ENCODE measurements around the gene CMC1. TPM values are rescaled to one million over a fixed set of nuclear protein-coding genes. Genes with fewer than 3 reads are reported as not detected.
"Not testable (repeated sequence)": the region's sequence is repeated elsewhere in the genome, so short reads cannot be mapped to it uniquely, and the experiment has no call there.

Gene CMC1, protein sequence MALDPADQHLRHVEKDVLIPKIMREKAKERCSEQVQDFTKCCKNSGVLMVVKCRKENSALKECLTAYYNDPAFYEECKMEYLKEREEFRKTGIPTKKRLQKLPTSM
- 17.0 TPM for total RNA-seq

DNA sequence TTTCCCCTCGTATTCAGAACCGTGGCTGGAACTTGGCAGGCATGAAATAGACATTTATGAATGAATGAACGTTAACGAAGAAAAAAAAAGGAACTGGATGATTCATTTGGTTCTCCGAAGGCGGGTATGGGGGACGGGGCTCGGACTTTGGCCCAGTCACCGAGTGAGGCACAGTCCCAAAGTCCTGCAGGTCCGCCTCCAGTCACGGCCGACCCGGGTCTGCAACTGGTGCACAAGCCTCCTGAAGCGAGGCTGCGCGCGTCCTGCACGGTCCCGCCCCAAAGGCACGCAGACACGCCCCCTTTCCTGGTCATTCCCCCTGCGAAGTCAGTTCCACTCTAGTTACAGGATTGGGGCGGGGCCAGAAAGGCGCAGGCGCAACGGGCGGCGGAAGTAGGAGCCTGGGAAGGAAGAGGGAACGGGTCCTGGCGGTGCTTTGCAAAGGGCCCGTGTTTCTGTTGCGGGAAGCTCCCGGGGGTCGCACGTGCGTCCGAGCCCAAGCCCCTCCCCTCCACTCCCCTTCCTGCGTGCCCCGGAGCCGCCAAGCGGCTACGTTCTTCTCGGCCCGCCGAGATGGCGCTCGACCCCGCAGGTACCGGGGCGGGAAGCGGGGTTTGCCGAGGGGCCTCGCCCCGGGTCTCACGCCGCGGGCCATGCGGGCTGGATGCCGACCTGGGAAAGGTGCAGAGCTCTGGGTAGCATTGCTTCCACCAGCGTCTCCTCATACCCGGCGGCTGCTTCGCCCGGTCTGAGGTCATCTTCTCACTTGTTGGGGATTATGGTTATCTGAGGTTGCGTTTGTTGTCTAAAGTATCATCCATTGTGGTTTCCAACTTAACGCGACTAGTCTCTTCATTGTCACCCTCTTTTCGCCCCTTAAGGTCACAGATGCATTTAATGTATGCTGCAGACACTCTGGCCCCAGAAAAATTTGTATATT lies at the start of gene CMC1:
Gene CMC1, plus strand, starts transcription at position 399 of the 940 bp plus-strand sequence. Its CDS starts 175 bp downstream, at position 574.
- intact Hi-C loops (cut with DNase I), result no loop called here
- peak; percentile 100 for ATAC-seq
- peak; percentile 99 for DNase-seq (ENCODE audit: low spot score)

DNA sequence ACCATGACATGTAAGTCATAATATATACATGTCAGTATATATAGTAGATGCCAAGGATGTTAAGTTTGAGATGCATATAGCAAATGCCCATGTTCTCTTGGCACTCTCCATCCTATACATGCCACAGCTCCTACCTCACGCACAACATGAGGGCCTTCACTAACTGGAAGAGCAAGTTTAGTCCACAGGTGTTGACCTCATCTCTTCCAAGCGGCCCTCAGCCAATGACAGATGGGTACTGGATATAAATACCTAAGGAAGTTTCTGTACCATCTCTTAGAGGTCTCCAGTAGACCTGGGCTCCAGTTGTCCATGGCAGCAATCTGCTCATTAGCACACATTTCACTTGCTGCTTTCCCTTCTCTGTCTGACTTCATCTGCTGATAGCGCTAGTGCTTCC lies 43.3 kb upstream of the CMC1 start:
- no peak for ATAC-seq
- DNase-seq (ENCODE audit: low spot score), result no peak
- intact Hi-C loops (cut with DNase I), result no loop called here

DNA sequence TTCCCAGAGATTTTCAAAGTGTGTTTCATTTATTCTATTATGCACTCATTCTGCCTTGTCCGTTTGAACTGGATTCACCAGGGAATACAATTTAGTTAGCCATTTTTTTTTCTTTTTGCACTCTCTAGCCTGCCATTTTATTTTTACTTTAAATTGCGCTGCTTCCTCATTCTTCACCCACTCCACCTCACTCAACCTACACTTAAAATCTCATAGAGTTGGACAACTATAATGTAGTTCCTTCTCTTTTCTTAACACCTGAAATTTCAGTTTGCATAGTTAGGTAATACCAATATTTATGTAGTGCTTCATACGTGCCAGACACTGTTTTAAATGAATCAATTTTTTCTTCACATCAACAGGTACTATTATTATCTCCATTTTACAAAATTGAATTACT lies 42.4 kb upstream of the CMC1 start:
- ATAC-seq (no peak), DNase-seq (ENCODE audit: low spot score) (no peak)
- intact Hi-C loops (cut with DNase I), result no loop called here

DNA sequence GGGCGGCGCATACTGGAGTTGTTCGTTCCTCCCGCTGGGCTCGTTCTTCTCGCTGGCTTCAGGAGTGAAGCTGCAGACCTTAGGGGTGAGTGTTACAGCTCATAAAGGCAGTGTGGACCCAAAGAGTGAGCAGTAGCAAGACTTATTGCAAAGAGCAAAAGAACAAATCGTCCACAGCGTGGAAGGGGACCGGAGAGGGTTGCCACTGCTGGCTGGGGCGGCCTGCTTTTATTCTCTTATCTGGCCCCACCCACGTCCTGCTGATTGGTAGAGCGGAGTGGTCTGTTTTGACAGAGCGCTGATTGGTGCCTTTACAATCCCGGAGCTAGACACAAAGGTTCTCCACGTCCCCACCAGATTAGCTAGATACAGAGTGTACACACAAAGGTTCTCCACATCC lies 41.8 kb upstream of the CMC1 start:
- ATAC-seq; intact Hi-C loops (cut with DNase I): not testable (repeated sequence)

DNA sequence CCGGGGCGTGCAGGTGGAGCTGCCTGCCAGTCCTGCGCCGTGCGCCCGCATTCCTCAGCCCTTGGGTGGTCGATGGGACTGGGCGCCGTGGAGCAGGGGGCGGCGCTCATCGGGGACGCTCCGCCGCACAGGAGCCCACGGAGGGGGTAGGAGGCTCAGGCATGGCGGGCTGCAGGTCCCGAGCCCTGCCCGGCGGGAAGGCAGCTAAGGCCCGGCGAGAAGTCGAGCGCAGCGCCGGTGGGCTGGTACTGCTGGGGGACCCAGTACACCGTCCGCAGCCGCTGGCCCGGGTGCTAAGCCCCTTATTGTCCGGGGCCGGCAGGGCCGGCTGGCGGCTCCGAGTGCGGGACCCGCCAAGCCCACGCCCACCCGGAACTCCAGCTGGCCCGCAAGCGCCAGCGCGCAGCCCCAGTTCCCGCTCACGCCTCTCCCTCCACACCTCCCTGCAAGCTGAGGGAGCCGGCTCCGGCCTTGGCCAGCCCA lies 41.0 kb upstream of the CMC1 start:
- not testable (repeated sequence) for ATAC-seq

More for the DNA sequence above, 41.8 kb upstream of the CMC1 start:
- not testable (repeated sequence) for DNase-seq (ENCODE audit: low spot score)

DNA sequence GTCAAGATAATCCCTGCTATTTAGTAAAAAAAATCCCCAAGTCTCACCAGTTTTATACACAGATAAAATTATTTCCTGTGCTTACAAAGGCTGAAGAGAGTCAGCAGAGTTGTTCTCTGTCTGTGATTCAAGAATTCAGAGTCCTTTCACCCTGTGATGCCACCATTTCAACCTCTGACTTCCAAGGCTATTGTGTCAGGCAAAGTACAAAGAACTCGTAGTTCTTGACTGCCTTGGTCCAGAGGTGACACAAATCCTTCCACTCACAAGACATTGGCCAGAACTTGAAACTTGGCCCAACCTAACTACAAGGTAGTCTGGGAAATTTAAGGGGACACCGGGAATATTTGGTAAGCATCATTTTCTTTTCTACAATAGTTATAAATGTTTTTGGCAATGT lies 34.9 kb upstream of the CMC1 start:
- intact Hi-C loops (cut with DNase I), result no loop called here

More for the DNA sequence above, 41.0 kb upstream of the CMC1 start:
- intact Hi-C loops (cut with DNase I); DNase-seq (ENCODE audit: low spot score): not testable (repeated sequence)

DNA sequence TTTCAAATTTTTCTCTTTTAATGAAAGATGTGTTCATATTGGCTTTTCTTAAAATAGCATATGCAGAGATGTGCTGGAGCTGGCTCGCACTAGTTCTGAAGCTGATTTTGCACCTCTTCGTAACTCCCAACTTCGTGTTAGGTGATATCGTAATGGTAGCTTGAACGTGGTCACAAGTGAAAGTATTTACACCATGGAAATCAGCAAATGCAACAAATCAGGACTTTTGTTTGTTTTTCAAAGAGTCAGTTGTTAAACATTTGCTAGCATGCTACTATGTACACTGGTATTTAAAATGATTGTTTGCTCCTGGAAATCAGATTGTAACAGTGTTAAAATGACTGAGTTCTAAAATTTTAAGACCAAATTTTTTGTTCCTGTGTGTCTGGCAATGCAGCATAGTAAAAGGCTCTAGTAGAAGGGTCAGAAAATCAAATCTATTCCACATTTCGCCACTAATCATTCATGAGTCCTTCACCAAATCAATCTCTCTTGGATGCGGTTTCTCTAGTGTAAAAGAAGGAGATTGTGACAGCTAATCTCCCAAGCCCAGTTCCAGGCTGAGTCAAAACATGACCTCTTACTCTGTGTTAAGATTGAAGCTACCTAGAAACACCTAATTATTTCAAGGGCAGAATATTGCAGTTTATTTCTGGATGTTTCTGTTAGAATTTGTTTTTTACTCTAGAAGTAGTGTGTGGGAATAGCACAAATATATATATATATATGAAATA lies 34.3 kb upstream of the CMC1 start:
- intact Hi-C loops (cut with DNase I), result no loop called here
- no peak for DNase-seq (ENCODE audit: low spot score)
- no peak for ATAC-seq

More for the DNA sequence above, 34.9 kb upstream of the CMC1 start:
- ATAC-seq (peak; percentile 28), DNase-seq (ENCODE audit: low spot score) (no peak)

DNA sequence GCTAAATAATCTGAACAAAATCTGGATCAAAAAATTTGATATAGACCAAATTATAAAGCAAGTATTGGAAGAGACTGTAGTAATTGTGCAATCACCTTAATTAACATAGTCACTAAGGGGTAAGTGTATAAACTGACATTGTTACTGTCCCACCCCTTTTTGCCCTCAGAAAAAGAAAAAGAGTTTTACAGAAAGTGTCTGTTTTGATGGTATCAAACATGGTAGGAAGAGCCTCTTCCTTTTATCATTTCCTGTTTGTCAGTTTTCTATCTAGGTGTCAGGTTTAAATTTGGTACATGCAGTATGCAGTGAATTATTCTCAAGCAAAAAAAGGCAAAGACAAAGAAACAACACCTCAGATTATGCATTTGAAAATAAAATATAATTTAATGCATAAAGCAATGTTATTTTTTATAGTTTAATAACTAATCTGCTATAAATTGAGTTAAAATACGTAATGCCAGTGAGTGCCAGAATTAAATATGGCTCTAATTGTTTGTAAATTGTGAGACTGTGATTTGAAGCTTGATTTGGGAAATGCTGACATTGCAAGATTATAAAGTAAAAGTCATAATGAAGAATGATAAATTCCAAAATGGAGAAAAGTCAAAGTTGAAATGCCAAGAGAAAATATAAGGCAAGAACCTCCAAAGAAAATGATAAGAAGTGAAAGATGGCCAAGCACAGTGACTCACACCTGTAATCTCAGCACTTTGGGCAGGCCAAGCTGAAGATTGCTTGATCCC lies 30.3 kb upstream of the CMC1 start:
- DNase-seq (ENCODE audit: low spot score), result no peak
- ATAC-seq, result no peak
- intact Hi-C loops (cut with DNase I), result no loop called here

DNA sequence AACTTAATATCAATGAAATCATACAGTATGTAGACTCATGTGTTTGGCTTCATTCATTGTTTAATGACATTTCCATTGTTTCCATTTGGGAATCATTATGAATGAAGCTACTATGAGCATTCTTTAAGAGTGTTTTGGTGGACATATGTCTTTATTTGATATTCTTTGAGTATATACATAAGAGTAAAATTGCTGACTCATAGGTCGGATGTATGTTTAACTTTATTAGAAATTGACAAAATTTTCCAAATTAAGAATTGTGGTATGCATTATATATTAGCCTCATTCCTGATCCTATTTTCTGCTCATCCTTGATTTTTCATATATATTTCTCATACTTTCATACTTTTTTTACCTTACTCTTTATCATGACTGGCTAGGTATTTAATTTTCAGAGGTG lies 28.7 kb upstream of the CMC1 start:
- ATAC-seq (no peak), DNase-seq (ENCODE audit: low spot score) (no peak)
- intact Hi-C loops (cut with DNase I), result no loop called here

DNA sequence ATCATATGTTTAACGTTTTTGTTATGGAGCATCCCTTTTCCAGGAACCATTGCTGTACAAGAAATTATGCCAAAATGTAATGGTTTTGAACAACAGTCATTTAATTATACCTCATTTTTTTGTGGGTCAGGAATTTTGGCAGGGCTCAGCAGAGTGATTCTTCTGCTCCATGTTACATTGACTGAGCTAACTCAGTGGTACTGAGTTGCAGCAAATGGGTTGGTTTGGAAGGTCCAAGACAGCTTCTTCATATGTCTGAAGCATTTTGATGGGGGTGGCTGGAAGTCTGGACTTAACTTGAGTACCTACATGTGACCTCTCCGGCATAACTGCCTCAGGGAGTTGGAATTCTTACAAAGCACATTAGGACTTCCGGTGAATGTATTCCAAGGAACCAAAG lies 26.0 kb upstream of the CMC1 start:
- ATAC-seq, result no peak
- intact Hi-C loops (cut with DNase I), result no loop called here
- DNase-seq (ENCODE audit: low spot score), result no peak

DNA sequence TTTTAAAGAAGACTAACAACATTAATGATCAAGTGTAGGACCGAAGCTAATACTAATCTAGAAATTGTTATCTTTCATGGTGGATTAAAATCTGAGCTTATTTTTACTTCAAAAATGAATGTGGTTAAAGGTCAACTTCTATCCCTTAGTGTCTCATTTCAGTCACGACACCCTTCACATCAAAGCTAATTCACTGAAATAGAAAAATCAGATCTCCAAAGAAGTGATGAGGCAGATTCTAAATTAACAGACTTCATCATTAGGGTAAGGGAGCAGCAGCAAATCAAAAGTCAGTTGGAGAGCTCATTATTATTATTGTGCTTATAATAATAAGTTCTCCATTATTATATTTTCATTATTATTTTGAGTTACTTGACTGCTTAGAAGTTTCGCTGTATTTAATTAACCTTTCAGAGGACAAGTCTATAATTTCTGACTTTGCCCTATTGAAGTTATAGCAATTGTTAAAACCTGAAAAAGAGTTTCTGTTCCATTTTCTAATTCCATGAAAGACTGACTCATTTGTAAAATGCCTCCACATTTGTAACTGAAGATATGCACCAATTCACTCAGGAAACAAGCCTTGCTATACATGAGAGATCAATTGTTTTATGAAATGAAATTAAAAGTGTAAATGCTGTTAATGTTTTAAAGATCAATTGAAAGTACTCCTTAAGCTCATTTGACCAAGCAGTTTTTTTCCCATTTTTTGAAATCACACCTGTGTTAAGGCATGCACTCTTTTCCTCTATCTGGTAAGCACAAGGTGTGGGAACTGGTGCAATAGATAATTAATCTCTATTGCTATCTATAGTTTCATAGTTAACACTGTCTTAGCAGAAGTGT lies 23.1 kb upstream of the CMC1 start:
- ATAC-seq (no peak), DNase-seq (ENCODE audit: low spot score) (no peak)
- intact Hi-C loops (cut with DNase I), result no loop called here

DNA sequence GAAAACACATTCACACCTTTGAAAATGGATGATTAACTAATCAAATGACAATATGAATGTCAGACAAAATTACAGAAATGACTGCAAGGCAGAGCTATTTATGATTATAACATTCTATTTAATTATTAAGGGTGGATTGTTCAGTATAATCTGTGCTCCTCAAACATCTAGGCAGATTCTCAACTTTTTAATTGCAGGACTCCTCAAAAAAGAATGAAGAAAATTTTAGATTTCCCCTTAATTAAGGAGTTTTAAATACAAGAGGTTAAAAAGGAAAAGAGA lies 22.6 kb upstream of the CMC1 start:
- no peak for ATAC-seq
- DNase-seq (ENCODE audit: low spot score), result no peak
- intact Hi-C loops (cut with DNase I), result no loop called here

DNA sequence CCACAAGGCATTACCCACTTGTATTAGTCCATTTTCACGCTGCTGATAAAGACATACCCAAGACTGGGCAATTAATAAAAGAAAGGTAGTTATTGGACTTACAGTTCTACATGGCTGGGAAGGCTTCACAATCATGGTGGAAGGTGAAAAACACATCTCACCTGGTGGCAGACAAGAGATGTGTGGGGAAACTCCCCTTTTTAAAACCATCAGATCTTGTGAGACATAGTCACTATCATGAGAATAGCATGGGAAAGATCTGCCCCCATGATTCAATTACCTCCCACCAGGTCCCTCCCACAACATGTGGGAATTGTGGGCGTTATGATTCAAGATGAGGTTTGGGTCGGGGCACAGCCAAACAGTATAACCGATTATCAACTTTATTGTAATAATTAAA lies 17.0 kb upstream of the CMC1 start:
- intact Hi-C loops (cut with DNase I), result no loop called here
- ATAC-seq (no peak), DNase-seq (ENCODE audit: low spot score) (no peak)

DNA sequence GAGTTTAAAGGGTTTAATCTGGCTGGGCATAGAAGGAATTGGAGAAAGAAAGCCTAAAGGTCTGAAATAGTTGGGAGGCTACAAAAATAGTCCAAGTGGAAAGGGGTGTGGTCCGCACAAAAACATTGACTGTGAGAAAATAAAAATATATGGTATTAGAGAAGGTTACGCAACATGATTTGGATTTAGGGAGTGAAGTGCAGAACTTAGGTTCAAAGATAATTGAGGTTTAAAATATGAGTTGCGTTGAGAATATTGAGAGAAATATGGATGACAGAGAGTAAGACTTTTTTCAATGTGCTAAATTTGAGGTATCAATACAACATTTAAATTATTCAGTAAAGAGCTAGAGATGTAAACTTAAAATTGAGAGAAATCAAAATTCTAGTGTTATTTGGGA lies 15.4 kb upstream of the CMC1 start:
- ATAC-seq, result no peak

DNA sequence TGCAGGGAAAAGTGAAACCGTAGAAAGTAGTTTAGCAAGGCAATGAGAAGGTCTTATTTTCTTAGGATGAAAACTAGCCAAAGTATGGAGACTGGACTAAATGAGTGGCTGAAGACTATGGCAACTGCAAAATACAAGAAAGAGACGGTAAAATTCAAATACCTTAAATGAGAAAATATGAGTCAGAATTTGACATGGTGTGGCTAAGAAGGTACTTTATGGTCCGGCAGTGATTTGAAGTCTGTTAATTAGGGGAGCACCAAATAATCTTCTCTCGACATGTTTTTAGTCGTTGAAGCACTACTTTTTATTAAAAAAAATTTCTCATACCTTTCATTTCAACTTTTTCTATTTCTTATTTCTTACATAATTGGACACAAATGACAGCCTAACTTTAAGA lies 12.8 kb upstream of the CMC1 start:
- no peak for DNase-seq (ENCODE audit: low spot score)
- no peak for ATAC-seq
- intact Hi-C loops (cut with DNase I), result no loop called here

More for the DNA sequence above, 15.4 kb upstream of the CMC1 start:
- DNase-seq (ENCODE audit: low spot score), result no peak
- intact Hi-C loops (cut with DNase I), result no loop called here

DNA sequence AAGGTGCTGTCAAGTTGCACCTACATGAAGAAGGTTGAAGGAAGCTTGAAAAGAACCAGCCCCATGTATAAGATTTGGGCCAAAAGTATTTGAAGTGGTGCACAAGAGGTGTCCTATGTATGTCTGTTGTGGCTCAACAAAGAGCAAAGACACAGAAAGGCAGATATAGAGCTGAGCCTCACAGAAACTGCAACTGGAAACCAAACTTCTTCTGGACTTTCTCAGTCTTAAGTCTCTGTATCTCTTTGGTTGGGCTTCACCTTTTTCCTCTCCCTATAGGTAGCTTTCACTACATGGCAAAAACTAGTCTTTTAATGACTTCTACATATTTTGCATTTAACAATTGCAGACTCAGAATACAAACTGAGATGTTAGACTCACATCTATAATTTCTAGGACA lies 8.8 kb upstream of the CMC1 start:
- intact Hi-C loops (cut with DNase I), result no loop called here
- ATAC-seq (no peak), DNase-seq (ENCODE audit: low spot score) (no peak)

DNA sequence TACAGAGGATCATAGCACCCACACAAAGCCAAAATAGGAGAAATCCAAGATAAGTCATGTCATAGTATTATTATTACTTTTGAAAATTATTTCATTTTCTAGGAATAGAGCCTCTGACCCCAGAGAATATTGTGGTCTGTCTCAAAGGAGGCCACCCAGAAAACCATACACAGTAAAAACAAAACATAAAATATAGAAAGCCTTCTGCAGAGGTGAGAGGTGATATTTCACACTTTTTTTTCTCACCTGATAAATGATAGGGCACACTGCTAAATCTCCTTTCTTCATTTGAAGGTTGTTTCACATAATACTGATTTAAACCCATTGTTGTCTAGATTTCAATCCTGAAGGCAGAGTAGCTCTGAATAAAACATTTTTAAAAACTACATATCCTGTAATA lies 7.0 kb upstream of the CMC1 start:
- no peak for ATAC-seq
- intact Hi-C loops (cut with DNase I), result no loop called here

DNA sequence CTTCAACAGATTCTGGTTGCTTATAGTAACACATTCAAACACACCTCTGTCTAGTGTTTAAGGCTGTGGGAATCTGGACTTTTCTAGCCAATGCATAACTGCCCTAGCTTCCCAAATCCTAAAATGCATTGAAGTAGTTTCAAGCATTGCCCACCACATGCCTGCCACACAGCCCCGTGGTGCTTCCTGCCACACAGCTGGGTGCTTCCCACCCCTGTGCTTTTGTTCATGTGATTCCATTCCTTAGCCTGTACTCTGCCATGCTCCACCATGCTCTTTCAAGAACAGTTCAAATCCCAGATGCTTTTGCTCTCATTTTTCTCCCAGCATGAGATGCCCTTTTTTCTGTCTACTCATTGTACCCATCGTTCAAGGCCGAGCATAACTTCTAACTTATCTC lies 2.3 kb upstream of the CMC1 start:
- no peak for ATAC-seq
- intact Hi-C loops (cut with DNase I), result no loop called here

More for the DNA sequence above, 7.0 kb upstream of the CMC1 start:
- no peak for DNase-seq (ENCODE audit: low spot score)

More for the DNA sequence above, 2.3 kb upstream of the CMC1 start:
- DNase-seq (ENCODE audit: low spot score), result no peak

Data from sciatic nerve (tissue), 2 donors.